Measurements from ENCODE around the gene ITGA11.

Gene ITGA11

DNA sequence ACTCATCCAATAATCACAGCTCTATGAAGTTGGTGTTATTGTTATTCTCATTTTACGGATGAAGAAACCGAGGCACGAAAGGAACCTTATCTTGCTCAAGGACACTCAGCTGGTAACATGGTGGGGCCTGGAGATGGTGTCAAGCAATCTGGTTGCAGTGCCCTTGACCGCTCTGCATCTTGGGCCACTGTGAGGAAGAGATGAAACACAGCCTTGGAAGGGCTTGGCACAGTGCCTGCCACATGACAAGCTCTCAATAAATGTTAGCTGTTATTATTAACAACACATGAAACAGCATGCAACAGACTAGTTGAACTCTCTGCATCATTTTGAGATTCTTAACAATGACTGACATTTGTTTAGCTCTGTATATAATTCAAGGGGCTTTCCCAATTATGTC lies 10.1 kb upstream of the ITGA11 start:
- no peak overlapping the region for H3K27ac ChIP-seq
- ChIA-PET CTCF (no interaction called here), POLR2A (ENCODE audit: low non-redundant PET) (no interaction called here)
- DNase-seq (ENCODE audit: low spot score), result no peak
- no peak for TF ChIP-seq CTCF (conservative IDR thresholded peaks at IDR 0.05; ENCODE audit: low read depth)

DNA sequence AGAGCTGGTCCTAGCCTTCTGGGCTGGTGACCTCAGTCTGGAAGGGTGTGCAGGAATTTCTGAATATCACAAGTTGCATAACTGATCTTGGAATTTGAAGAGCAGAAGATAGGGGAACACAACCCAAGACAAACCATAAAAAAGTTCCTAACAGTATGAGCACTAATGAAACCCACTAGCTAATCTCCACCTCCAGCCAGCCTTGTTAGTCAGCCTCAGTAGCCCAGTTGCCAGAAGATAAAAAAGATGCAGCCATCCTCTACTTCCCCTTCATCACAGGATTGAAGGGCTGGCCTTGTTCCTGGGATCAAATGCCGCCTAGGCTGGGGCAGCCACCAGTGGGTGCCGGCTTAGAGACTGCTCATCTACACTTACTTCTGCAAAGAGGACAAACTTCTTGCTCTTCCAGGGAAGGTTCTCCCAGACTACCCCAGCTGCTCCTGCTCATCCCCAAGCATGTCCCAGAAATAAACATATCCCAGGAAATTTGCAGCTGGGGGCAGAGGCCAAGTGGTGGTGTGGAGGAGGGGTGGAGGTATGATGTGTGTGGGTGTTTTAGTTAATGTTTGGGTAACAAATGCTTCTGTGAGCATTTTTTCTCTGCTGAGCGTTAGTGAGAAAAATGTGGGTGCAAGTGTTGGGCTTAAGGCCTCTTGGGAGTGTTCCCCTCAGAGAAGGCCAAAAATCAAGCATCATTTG lies 9.2 kb upstream of the ITGA11 start:
- no peak overlapping the region for H3K27ac ChIP-seq
- no peak for TF ChIP-seq CTCF (conservative IDR thresholded peaks at IDR 0.05; ENCODE audit: low read depth)
- ChIA-PET CTCF (no interaction called here), POLR2A (ENCODE audit: low non-redundant PET) (no interaction called here)
- DNase-seq (ENCODE audit: low spot score), result no peak

DNA sequence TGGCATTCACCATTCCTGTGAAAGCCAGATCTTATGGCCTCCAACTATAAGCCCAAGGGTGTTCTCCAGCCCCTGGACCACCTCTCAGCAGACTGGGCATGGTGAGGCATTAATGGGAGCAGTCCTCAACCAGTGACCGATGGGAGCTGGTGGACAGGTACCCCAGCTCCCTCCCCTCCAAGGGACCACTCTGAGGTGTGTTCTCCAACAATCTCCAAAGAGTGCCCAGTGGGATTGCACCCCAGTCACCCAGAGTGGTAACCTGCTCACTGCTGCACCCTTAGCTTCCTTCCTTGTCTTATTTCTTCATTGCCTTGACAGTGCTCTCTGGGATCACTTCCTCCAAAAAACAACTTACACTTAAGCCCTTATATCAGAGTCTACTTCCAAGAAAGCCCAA lies 8.2 kb upstream of the ITGA11 start:
- DNase-seq (ENCODE audit: low spot score), result no peak
- no peak overlapping the region for H3K27ac ChIP-seq
- TF ChIP-seq CTCF (conservative IDR thresholded peaks at IDR 0.05; ENCODE audit: low read depth), result no peak
- CTCF ChIA-PET, result no interaction called here
- POLR2A ChIA-PET (ENCODE audit: low non-redundant PET), result no interaction called here

DNA sequence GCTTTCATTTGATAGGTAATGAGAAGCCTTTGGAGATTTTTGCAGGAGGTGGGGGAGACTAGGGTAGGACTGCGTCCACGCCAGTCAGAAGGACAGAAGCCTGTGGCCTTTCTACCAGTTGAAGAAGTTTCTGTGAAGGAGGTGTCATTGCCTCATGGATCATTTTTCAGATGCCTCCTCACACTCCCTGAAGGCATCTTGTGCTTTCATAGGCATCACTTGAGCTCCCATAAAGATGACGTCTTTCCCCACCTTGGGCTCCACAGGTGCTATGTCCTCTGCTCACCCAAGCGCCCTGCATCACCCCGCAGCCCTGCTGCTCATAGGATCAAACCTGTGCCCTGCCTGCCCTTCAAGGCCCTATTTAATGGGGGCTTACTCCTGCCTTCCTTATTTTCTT lies 7.5 kb upstream of the ITGA11 start:
- CTCF ChIA-PET, result no interaction called here
- POLR2A ChIA-PET (ENCODE audit: low non-redundant PET), result no interaction called here

DNA sequence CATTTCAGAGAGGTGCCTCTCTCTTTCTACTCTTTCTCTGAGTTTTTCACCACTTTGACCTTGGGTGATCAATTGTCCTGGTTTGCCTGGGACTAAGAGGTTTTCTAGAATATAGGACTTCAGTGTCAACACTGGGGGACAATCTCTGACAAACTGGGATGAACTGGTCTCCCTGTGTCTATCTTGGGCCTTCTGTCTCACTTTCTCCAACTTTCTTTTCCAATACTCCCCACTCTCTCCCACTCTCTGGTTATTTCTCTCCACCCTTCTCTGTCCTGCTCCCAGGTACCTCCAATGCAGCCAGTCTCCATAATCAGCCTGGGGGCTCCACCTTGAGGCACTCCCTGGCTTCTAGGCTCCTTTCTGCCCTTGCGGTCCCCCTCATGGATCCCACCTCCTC lies 4.7 kb upstream of the ITGA11 start:
- DNase-seq (ENCODE audit: low spot score), result no peak
- ChIA-PET CTCF (no interaction called here), POLR2A (ENCODE audit: low non-redundant PET) (no interaction called here)
- no peak overlapping the region for H3K27ac ChIP-seq
- TF ChIP-seq CTCF (conservative IDR thresholded peaks at IDR 0.05; ENCODE audit: low read depth), result no peak

More for the DNA sequence above, 7.5 kb upstream of the ITGA11 start:
- no peak overlapping the region for H3K27ac ChIP-seq
- no peak for DNase-seq (ENCODE audit: low spot score)
- TF ChIP-seq CTCF (conservative IDR thresholded peaks at IDR 0.05; ENCODE audit: low read depth), result no peak

DNA sequence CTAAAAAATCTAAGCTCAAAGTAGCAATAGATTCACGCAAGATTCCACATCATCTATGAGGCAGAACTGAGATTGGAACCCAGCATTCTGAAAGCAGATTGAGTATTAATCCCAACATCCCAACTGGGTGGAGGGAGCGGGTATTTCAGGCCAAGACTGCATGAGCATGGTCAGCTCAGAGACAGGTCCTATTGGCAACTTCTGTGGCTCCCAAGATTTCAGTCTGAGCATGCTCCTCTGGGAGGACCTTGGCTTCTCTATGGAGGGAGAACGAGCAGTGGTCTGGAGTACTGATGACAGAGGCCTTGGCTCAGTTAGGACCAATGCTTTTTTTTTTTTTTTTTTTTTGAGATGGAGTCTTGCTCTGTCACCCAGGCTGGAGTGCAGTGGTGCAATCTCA lies 4.0 kb upstream of the ITGA11 start:
- CTCF ChIA-PET, result interaction anchor here (0.6 kb wide), 1 partner anchor 12 kb away, joined by 3 read pairs; no protein-coding TSS in a partner anchor
- POLR2A ChIA-PET (ENCODE audit: low non-redundant PET), result no interaction called here
- no peak overlapping the region for H3K27ac ChIP-seq
- no peak for DNase-seq (ENCODE audit: low spot score)
- no peak for TF ChIP-seq CTCF (conservative IDR thresholded peaks at IDR 0.05; ENCODE audit: low read depth)

All from RWPE1 (cell line).